CD14-positive monocyte (primary cell): ENCODE data around the gene CELF5. TPM values are rescaled to one million over a fixed set of nuclear protein-coding genes. Genes with fewer than 3 reads are reported as not detected.

Source experiments
- DNase-seq, 3 donors: peaks; one replicate each; pipeline ENCODE4 v3.0.0-alpha.2; 2011 to 2022
- H2AFZ ChIP-seq: 2 replicates; pipeline ENCODE4 v1.6.0; 2012; ENCODE audit warnings: mild to moderate bottlenecking, low read depth, low read length, inconsistent platforms; ENCODE audit not compliant: insufficient read depth, poor library complexity, severe bottlenecking
- H3K27ac ChIP-seq, 2 donors: 1 replicate in 1 of 2; 2 replicates in 1 of 2; pipeline ENCODE4 v1.5.1; 2012 to 2013; ENCODE audit warnings: low read length in 2 of 2, control low read depth in 1 of 2, inconsistent platforms in 1 of 2, low read depth in 1 of 2, mild to moderate bottlenecking in 1 of 2
- H3K27me3 ChIP-seq, 2 donors: one replicate each; pipeline versions ENCODE4 v1.6.0 to v1.6.1; 2011 to 2013; ENCODE audit warnings: low read length in 2 of 2; ENCODE audit not compliant: control insufficient read depth in 2 of 2, insufficient read depth in 2 of 2
- H3K36me3 ChIP-seq, 2 donors: replicated peaks in 1 of 2; 1 replicate in 1 of 2; 2 replicates in 1 of 2; pipeline versions ENCODE4 v1.5.1 to v1.6.1; 2012 to 2013; ENCODE audit warnings: low read length in 2 of 2, control low read depth in 1 of 2, inconsistent platforms in 1 of 2, mild to moderate bottlenecking in 1 of 2; ENCODE audit not compliant: insufficient read depth in 2 of 2, control insufficient read depth in 1 of 2
- H3K4me1 ChIP-seq, 2 donors: 1 replicate in 1 of 2; 2 replicates in 1 of 2; pipeline versions ENCODE4 v1.5.1 to v1.6.1; 2012 to 2013; ENCODE audit warnings: low read length in 2 of 2, control low read depth in 1 of 2, inconsistent platforms in 1 of 2, mild to moderate bottlenecking in 1 of 2, moderate library complexity in 1 of 2; ENCODE audit not compliant: insufficient read depth in 2 of 2, control insufficient read depth in 1 of 2
- H3K4me2 ChIP-seq: replicated peaks from 2 replicates; pipeline ENCODE3; 2012; ENCODE audit warnings: low read length, moderate library complexity, mild to moderate bottlenecking; ENCODE audit not compliant: poor library complexity, severe bottlenecking; ENCODE audit errors: extremely low read depth
- H3K4me3 ChIP-seq, 3 experiments: fragments of 200-600 bp in 1 of 3; sonication (generic) in 1 of 3; replicated peaks in 1 of 3; 1 replicate in 2 of 3; 2 replicates in 1 of 3; pipeline ENCODE4 v1.5.1; 2011 to 2013; ENCODE audit warnings: low read length in 3 of 3, mild to moderate bottlenecking in 3 of 3, control low read depth in 2 of 3, low read depth in 2 of 3, inconsistent platforms in 1 of 3, moderate library complexity in 1 of 3
- H3K79me2 ChIP-seq: 2 replicates; pipeline ENCODE4 v1.6.0; 2012; ENCODE audit warnings: mild to moderate bottlenecking, control low read depth, inconsistent platforms, low read length, moderate library complexity; ENCODE audit not compliant: insufficient read depth
- H3K9ac ChIP-seq: 2 replicates; pipeline ENCODE4 v1.6.0; 2017; ENCODE audit warnings: low read length, mild to moderate bottlenecking; ENCODE audit not compliant: insufficient read depth, poor library complexity, severe bottlenecking
- H3K9me3 ChIP-seq, 2 donors: replicated peaks in 1 of 2; 1 replicate in 1 of 2; 2 replicates in 1 of 2; pipeline versions ENCODE4 v1.5.1 to v1.6.1; 2012 to 2013; ENCODE audit warnings: low read length in 2 of 2, control low read depth in 1 of 2; ENCODE audit not compliant: control insufficient read depth in 1 of 2, insufficient read depth in 1 of 2
- H4K20me1 ChIP-seq: 2 replicates; pipeline ENCODE4 v1.6.0; 2012; ENCODE audit warnings: mild to moderate bottlenecking, low read length, control low read depth, moderate library complexity; ENCODE audit not compliant: insufficient read depth
- H3K27ac Mint-ChIP-seq, 7 donors: one replicate each; pipeline ENCODE4 v1.8.0; 2020; ENCODE audit warnings: mild to moderate bottlenecking in 7 of 7, mixed read lengths in 7 of 7, moderate library complexity in 6 of 7, inconsistent platforms in 2 of 7
- H3K27me3 Mint-ChIP-seq, 3 donors: one replicate each; pipeline ENCODE4 v1.8.0; 2021 to 2022; ENCODE audit warnings: low read depth in 3 of 3, mild to moderate bottlenecking in 3 of 3, mixed read lengths in 3 of 3, moderate library complexity in 3 of 3, inconsistent platforms in 1 of 3
- H3K36me3 Mint-ChIP-seq, 2 donors: one replicate each; pipeline ENCODE4 v1.8.0; 2020; ENCODE audit warnings: mixed read lengths in 2 of 2, inconsistent platforms in 1 of 2, mild to moderate bottlenecking in 1 of 2
- H3K4me1 Mint-ChIP-seq: one replicate; pipeline ENCODE4 v1.8.0; 2020; ENCODE audit warnings: mild to moderate bottlenecking, mixed read lengths
- H3K4me3 Mint-ChIP-seq, 2 donors: one replicate each; pipeline ENCODE4 v1.8.0; 2020; ENCODE audit warnings: mild to moderate bottlenecking in 2 of 2, mixed read lengths in 2 of 2, moderate library complexity in 1 of 2
- H3K9me3 Mint-ChIP-seq, 7 donors: one replicate each; pipeline ENCODE4 v1.8.0; 2020 to 2022; ENCODE audit warnings: mixed read lengths in 7 of 7, mild to moderate bottlenecking in 6 of 7, moderate library complexity in 6 of 7, inconsistent platforms in 2 of 7
- CTCF ChIP-seq: fragments of 200-600 bp; IDR thresholded peaks from one replicate; pipeline ENCODE4 v1.8.0; 2022; ENCODE audit warnings: antibody characterized with exemption, mild to moderate bottlenecking
- WGBS: methylation state at CpG from one replicate; pipeline ENCODE4 v1.1.5; 2013; ENCODE audit warnings: missing lambda C conversion rate; ENCODE audit not compliant: insufficient coverage; 5-methylcytosine and 5-hydroxymethylcytosine counted together
- intact Hi-C, 2 donors: fragments of 100-400 bp; cut with micrococcal nuclease; formaldehyde crosslinking; loops; one replicate each; pipeline versions ENCODE4 v1.15.0 to v1.15.1; 2023
- polyA plus RNA-seq, 3 donors: library from polyadenylated mRNA; depleted of rRNA in 1 of 3; unstranded in 2 of 3; stranded (reverse) in 1 of 3; fragments of 300-500 nt in 2 of 3; fragments of >200 nt in 1 of 3; fragmentation: Illumina TruSeq in 2 of 3; gene quantifications; 1 replicate in 2 of 3; 2 replicates in 1 of 3; pipeline ENCODE4 v1.2.3, GENCODE V29; 2012 to 2021

Gene CELF5
- polyA plus RNA-seq, 3 donors: not detected

- WGBS: 92% methylated on average over 5 of the region's 11 CpGs
- no peak for TF ChIP-seq CTCF
- Histone ChIP-seq H3K27me3 (no peaks in the 10 kb centered on the region), H3K9me3 (no peaks in the 10 kb centered on the region), H3K4me3 (peak overlapping the region in 2 of 3 experiments; percentile 7 to 51), H3K79me2 (peaks cover 54% of the 10 kb centered on the region), H3K9ac (peak overlapping the region; percentile 46), H3K36me3 (no peaks in the 10 kb centered on the region), H2AFZ (no peak overlapping the region), H4K20me1 (peaks cover 22% of the 10 kb centered on the region), H3K27ac (peak overlapping the region; percentile 17 to 65), H3K4me1 (peaks cover 49 to 65% of the 10 kb centered on the region in 2 donors), H3K4me2 (peak overlapping the region; percentile 57)
- H3K9me3 Mint-ChIP-seq: peaks cover 0 to 3% (median 0%) of the 10 kb centered on the region in 7 donors
- intact Hi-C loops: loop anchor here in 1 of 2 donors (5.0 kb wide), 1 partner anchor 35 kb away; no protein-coding TSS in a partner anchor
- H3K27me3 Mint-ChIP-seq: peaks cover 0 to 10% (median 0%) of the 10 kb centered on the region in 3 donors
- H3K36me3 Mint-ChIP-seq: peaks cover 4 to 8% of the 10 kb centered on the region in 2 donors
- peak overlapping the region; percentile 48 to 68 for H3K4me3 Mint-ChIP-seq
- peak overlapping the region; percentile 31 to 89 (median 73) for H3K27ac Mint-ChIP-seq
- H3K4me1 Mint-ChIP-seq: peaks cover 39% of the 10 kb centered on the region
- peak; percentile 51 to 78 (median 63) for DNase-seq
Measured at GRCh38 chr19:3176715-3177501, 47.6 kb upstream of the CELF5 start.

- peak within 1 kb of the TSS; percentile 93 to 99 (median 96) for H3K27ac Mint-ChIP-seq
- H3K79me2 ChIP-seq: peaks cover 70% of the 10 kb centered on the region
- under 1% methylated on average over 37 of the region's 42 CpGs for WGBS
- H3K9me3 Mint-ChIP-seq: peaks cover 0 to 3% (median 0%) of the 10 kb centered on the region in 7 donors
- peaks cover 0 to 5% of the 10 kb centered on the region in 2 donors for H3K36me3 ChIP-seq
- peaks cover 31% of the 10 kb centered on the region for H4K20me1 ChIP-seq
- peaks cover 38% of the 10 kb centered on the region for H3K4me1 Mint-ChIP-seq
- H3K27me3 ChIP-seq: no peaks in the 10 kb centered on the region
- peak within 1 kb of the TSS; percentile 92 to 99 for H3K4me3 Mint-ChIP-seq
- DNase-seq: peak; percentile 36 to 45 (median 39)
- no peaks in the 10 kb centered on the region for H3K9me3 ChIP-seq
- peak within 1 kb of the TSS; percentile 64 to 94 (median 90) for H3K4me3 ChIP-seq
- peaks cover 8 to 11% of the 10 kb centered on the region in 2 donors for H3K36me3 Mint-ChIP-seq
- peak within 1 kb of the TSS; percentile 85 for H3K4me2 ChIP-seq
- H2AFZ ChIP-seq: peak within 1 kb of the TSS; percentile 71
- intact Hi-C loops: loop anchor here in 1 of 2 donors (5.0 kb wide), 1 partner anchor 36 kb away; no protein-coding TSS in a partner anchor
- TF ChIP-seq CTCF: no peak
- H3K27me3 Mint-ChIP-seq: peaks cover 0 to 10% (median 0%) of the 10 kb centered on the region in 3 donors
- peak within 1 kb of the TSS; percentile 87 to 91 for H3K27ac ChIP-seq
- peak within 1 kb of the TSS; percentile 90 for H3K9ac ChIP-seq
- H3K4me1 ChIP-seq: peaks cover 58 to 71% of the 10 kb centered on the region in 2 donors
Measured at GRCh38 chr19:3178377-3178972, 46.0 kb upstream of the CELF5 start, which contains the start of gene S1PR4. Gene S1PR4 (plus strand): TSS chr19:3178769. CDS start chr19:3178793, 24 bp downstream.
